ENCODE results near the gene SETBP1.

The SETBP1 gene

GRCh38 chr18:44901283-44901682, 220.6 kb downstream of the SETBP1 start:
- DNase-seq (ENCODE audit: low spot score), result no peak

DNA sequence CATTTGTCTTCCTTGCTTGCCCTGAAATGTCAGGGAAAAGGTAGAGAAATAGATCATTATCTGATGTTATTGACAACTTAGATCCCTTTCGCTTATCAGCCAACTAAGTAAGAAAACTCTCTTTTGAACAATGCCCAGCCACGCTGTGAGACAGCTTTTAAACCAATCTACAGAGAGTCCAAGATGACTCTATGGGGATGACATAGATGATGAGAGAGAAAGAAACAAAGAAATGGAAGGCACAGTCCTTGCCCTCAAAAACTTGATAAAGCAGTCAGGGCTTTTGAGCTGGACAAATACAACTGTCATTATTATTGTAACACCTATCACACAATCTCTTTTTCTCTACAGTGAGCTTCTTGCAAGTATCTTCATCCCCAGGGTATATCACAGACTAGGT, 222.6 kb downstream of the SETBP1 start:
- DNase-seq (ENCODE audit: low spot score), result no peak

GRCh38 chr18:44904768-44905167, 224.1 kb downstream of the SETBP1 start:
- no peak for DNase-seq (ENCODE audit: low spot score)

GRCh38 chr18:44909191-44909719, 228.6 kb downstream of the SETBP1 start:
- DNase-seq (ENCODE audit: low spot score), result no peak

DNA sequence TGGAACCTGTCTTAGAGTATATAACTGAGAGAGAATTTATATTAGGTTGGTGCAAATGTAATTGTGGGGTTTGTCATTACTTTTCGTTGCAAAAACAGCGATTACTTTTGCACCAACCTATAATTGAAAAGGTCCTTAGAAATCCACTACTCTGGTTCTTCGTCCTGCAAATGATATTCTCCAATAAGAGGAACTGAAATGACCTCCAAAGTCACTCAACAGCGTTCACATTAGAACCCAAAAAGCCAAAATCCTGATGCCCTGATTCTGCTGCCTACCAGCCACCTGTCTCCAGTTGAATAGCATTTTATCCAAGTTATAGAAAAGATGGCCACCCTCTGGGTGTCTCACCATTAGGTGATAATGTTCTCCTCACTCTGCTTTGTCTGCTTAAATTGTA, 230.6 kb downstream of the SETBP1 start:
- no peak for DNase-seq (ENCODE audit: low spot score)

DNA sequence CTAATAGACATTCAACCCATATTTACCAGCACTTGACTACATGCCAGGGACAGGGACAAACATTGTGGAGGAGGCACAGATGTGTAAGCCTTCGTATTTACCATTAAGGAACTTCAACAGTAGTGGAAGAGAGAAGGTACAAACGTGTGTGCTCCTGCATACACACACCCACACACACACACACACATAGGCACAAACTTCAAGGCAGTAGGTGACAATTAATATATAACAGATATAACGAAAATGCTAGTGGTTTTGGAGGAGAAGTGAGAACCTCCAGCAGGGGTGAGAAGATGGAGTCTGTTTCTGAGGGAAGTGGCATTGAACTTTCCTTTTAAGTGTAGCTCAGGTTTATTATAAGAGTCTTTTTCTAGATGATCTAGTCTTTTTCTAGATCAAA, 231.1 kb downstream of the SETBP1 start:
- no peak for DNase-seq (ENCODE audit: low spot score)

GRCh38 chr18:44912740-44913478, 232.2 kb downstream of the SETBP1 start:
- no peak for DNase-seq (ENCODE audit: low spot score)

- DNase-seq (ENCODE audit: low spot score), result no peak
These were observed 233.3 kb downstream of the SETBP1 start for GRCh38 chr18:44914028-44914427.

- no peak for DNase-seq (ENCODE audit: low spot score)
These were observed 234.5 kb downstream of the SETBP1 start for GRCh38 chr18:44915213-44915612.

DNA sequence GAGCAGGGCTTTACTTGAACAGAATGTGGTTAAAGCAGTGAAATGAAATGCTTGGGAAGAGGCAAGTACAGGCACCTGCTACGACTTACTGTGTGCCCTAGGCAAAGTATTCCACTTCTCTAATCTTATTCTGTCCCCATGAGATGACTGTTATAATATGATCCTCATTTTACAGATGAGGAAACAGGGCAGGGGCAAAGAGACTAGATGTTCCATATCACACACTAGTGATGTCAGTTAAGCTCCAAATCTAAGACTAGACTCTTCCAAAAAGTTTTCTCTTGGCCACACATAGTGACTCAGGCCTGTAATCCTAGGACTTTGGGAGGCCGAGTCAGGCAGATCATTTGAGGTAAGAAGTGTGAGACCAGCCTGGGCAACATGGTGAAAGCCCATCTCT, 235.0 kb downstream of the SETBP1 start:
- DNase-seq (ENCODE audit: low spot score), result no peak

DNA sequence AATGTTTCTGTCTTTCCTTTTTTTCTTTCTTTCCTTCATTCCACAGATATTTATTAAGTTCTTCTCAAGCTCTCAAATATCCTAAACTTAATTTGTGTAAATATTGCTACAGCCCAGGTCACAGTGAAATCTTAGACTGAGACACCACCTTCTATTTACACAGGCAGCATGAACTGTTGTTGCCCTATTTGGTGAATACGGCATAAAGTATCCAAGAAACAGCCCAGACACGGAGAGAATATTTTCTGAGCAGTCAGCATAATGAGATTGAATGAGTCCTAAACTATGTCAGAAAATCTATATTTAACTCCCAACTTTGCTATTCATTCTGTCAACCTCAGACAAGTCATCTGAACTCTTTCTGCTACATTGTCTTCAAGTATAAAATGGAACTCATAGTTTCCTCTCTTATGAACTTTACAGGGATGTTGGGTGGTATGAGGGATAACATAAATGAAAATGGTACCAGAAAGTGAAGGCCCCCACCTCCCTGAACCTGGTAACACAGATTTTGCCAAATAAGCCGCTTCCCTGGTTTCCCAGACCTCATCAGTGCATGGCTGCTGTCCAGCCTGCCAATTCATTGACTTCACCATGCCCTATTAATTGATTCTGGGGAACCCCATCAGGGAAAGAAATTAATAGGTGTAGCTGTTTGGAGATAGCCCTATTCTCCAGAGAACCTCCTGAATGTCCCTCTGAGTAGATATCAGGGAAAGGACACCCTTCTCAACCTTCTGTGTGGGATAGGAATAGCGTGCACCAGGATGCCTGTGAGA, 235.9 kb downstream of the SETBP1 start:
- no peak for DNase-seq (ENCODE audit: low spot score)

GRCh38 chr18:44917216-44918141, 236.8 kb downstream of the SETBP1 start:
- peak; percentile 20 for DNase-seq (ENCODE audit: low spot score)

- DNase-seq (ENCODE audit: low spot score), result no peak
These were observed 237.4 kb downstream of the SETBP1 start for GRCh38 chr18:44918142-44918476.

DNA sequence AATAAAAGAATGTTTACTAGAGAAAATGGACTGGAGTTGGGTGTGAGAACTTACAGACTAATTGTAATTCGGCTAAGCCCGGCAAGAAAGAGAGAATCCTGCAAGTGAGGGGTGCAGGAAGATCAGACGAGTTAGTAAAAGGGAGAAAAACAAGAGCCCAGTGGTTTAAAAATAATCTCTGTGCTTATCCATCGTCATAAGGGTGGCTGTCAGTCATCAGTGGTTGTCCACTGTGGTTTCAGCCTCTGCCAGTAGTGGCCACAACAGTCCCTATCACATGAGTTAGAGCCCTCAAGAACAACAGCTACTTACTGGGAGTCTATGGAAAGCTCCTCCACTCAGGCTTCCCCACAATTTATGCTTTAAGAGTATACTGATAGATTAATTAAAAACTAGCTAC, 239.8 kb downstream of the SETBP1 start:
- DNase-seq (ENCODE audit: low spot score), result no peak

- no peak for DNase-seq (ENCODE audit: low spot score)
These were observed 241.3 kb downstream of the SETBP1 start for GRCh38 chr18:44921974-44922373.

GRCh38 chr18:44922968-44923367, 242.3 kb downstream of the SETBP1 start:
- no peak for DNase-seq (ENCODE audit: low spot score)

DNA sequence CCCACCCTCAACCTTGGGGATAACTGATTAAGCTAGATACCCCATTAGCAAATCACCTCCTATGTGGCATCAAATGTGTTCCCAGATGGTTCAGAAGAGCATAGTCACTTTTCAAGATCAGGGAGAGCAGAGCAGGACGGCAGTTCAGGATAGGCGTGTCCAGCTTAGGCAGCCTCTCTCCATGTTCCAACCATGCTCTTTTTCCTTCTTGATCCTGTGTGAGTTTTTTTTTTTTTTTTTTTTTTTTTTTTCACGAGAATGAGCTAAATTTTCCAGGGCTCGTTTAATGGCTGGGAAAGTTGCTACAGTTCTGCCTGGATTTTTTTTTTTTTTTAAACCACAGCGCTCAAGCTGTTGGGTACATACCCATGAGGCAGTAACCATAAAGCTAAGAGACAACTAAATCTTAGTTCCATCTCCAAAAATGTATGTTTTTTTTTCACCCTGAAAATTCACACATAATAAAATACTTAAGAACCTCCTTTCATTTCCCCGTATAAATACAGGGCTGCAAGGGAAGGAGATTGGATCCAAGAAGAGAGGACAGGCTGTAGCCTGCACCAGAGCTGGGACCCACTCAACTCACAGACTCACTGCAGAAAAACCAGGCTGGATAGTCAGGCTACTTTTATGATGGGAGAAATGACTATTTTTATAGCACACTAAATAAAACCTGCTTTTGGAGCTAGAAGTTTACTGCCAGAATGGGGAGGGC, 244.3 kb downstream of the SETBP1 start:
- DNase-seq (ENCODE audit: low spot score), result no peak

DNA sequence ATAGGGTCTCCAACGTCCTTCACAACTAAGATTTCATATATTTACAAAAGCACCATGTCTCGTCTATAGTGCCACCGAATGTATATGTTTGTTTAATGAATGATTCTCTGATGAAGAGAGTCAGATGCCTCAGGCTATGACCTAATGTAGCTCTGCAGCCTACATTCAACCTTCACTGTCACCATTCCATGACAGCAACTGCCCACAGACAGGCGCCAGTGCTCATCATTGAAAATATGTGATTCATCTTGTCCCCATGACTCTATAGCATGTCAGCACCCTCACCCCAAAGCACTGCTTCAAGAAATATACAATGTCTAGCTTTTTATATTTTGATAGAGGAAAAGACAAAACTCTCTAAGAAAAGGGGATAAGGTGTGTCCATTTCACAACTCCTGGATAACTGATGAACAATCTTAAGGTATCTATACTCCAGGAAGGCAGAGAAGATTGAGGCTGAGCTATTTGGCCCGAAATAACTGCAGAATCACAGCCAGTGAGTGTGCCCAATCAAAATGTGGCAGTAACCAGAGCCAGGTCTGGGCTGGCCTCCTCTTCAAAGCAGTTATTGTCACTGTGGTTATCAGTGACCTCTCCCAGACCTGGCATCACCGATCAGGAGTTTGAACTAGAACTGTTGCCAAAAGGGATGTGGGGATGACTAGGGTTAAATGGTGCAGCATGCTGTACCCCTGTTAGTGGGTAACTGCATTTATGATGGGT, 246.6 kb downstream of the SETBP1 start:
- no peak for DNase-seq (ENCODE audit: low spot score)

- no peak for DNase-seq (ENCODE audit: low spot score)
These were observed 254.2 kb downstream of the SETBP1 start for GRCh38 chr18:44934901-44935300.

GRCh38 chr18:44935455-44935854, 254.8 kb downstream of the SETBP1 start:
- no peak for DNase-seq (ENCODE audit: low spot score)

DNA sequence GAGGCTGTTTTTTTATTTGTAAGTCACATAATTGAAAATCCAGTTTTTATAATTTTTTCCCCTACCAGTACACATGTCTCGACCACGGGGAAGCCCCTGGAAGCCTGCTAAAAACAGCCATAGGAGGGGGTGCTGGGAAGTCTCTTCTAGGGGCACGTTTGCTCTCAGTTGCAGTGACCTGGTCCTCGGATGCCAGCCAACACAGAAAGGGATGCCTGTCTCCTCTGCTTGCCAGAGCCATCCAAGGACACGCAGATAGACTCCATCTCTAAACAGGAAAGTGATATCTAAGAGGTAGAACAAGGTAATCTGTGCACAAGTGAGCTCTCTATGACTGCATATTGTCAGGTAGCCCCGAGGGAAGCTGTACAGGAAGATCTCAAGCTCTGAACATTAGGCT, 255.8 kb downstream of the SETBP1 start:
- no peak for DNase-seq (ENCODE audit: low spot score)

Measured in GM03348 (cell line).